Transverse colon (tissue), 4 donors: ENCODE measurements around the gene ZNF783.

Experiments
- EP300 ChIP-seq: sonication (generic); formaldehyde crosslinking; IDR thresholded peaks from one replicate; pipeline ENCODE4 v1.6.1; 2017; ENCODE audit warnings: antibody characterized with exemption, low read depth
- POLR2A ChIP-seq: fragments of 450-650 bp; IDR thresholded peaks from one replicate; pipeline ENCODE4 v1.6.1; 2016; ENCODE audit warnings: antibody characterized with exemption, mild to moderate bottlenecking, moderate library complexity
- POLR2AphosphoS5 ChIP-seq, 3 donors: sonication (generic); formaldehyde crosslinking; IDR thresholded peaks; one replicate each; pipeline ENCODE4 v1.6.1; 2016; ENCODE audit warnings: antibody characterized with exemption in 3 of 3
- TF ChIP-seq, protein P1 (sequence below), 5 experiments: fragments of 200-600 bp in 3 of 5; fragments of 450-650 bp in 2 of 5; sonication (generic) in 3 of 5; IDR thresholded peaks; 1 replicate in 2 of 5; 2 replicates in 3 of 5; pipeline ENCODE4 v1.5.1; 2016 to 2017; ENCODE audit warnings: antibody characterized with exemption in 5 of 5, inconsistent platforms in 3 of 5, mild to moderate bottlenecking in 2 of 5, moderate library complexity in 1 of 5

DNA sequence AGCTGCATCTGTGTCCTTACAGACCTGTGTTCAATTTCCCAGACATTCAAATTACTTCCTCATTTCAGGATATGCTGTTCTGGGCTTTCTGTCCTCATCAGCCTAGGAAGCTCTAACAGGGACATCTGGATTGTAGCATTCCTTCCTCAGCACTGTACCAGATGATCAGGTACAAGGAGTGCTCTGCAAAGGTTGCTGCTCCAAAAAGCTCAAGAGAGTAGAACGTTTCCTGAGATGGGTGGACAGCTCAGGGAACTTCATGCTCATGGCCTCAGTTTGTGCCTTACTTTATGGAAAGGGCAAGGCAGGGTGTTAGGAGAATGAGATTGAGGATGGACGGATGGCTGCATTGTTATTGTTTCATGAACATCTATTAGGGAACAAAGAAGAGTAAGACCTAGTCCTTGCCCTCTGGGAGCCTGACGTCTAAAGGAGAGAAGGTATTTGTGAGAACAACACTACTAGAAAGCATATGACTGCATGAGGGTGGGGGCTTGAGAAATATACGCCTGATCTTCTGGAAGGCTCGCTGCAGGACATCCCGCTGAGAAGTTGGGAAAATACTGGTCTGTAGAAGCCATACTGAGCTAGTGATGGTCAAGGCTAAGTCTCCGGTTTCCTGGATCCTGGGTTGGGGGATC is 33.0 kb upstream of the ZNF783 start:
- TF ChIP-seq, protein P1, sequence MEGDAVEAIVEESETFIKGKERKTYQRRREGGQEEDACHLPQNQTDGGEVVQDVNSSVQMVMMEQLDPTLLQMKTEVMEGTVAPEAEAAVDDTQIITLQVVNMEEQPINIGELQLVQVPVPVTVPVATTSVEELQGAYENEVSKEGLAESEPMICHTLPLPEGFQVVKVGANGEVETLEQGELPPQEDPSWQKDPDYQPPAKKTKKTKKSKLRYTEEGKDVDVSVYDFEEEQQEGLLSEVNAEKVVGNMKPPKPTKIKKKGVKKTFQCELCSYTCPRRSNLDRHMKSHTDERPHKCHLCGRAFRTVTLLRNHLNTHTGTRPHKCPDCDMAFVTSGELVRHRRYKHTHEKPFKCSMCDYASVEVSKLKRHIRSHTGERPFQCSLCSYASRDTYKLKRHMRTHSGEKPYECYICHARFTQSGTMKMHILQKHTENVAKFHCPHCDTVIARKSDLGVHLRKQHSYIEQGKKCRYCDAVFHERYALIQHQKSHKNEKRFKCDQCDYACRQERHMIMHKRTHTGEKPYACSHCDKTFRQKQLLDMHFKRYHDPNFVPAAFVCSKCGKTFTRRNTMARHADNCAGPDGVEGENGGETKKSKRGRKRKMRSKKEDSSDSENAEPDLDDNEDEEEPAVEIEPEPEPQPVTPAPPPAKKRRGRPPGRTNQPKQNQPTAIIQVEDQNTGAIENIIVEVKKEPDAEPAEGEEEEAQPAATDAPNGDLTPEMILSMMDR (IDR thresholded peaks at IDR 0.05), result no peak
- TF ChIP-seq EP300 (no peak), POLR2AphosphoS5 (IDR thresholded peaks at IDR 0.05) (no peak), POLR2A (no peak)
